ENCODE measurements around the gene PGK1.

- TF ChIP-seq CTCF (conservative IDR thresholded peaks at IDR 0.05; ENCODE audit: low read depth in 2 of 2) (no peak), POLR2AphosphoS5 (IDR thresholded peaks at IDR 0.05; ENCODE audit: low read depth) (no peak)
Measured at GRCh38 chrX:78102091-78102490, 2.0 kb upstream of the PGK1 start.
